CD4-positive, alpha-beta T cell treated with Interferon alpha-2 for 1 hour (primary cell): Measurements from ENCODE around the gene EYA2.
"Not testable (repeated sequence)": the region's sequence is repeated elsewhere in the genome, so short reads cannot be mapped to it uniquely, and the experiment has no call there.

ENCODE experiments used
- DNase-seq, 2 donors: peaks; one replicate each; pipeline ENCODE4 v3.0.0-alpha.2; 2020 to 2022

The EYA2 gene

DNA sequence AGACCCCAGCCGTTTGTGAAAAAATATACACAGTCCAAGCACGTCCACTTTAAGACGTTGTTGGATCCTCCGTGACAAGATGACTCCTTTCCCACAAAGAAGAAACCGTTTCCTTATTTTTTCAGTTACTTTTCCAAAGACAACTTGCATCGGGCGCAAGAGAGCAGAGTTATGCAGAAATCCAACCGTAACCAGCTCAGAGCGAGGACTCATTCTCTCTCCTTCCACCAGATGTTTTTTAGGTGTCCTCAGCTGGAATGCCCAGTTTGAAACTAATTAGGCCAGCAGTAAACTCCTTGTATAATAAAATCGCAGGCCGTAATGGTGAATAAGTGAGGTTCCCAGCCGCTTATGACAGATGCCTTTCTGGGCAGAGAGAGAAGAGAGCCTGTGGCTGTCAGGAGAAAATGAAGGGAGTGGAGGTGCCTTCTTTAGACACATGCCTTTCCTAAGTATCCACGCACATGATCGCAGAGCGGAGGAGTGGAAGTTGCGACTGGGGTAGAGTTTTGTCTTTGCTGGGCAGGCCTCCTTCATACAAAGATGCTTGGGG lies 2.8 kb downstream of the EYA2 start:
- DNase-seq: no peak

DNA sequence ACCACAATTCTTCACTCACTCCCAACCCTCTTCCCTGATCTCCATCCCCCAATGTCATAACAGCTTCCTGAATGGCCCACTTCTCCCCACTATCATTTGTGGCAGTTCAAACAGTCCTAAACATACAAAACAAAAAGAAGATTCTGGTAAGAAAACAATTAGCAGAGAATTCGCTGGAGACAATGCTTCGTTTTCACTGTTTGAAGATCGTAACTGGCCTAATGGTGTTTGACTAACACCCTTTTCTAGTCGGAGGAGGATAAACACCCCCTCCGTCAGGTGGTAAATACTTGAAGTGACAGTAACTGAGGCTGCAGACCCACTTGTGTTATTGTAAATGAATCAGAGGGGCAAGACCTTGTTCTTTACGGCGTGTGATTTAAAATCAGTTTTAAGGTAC lies 3.8 kb downstream of the EYA2 start:
- no peak for DNase-seq

DNA sequence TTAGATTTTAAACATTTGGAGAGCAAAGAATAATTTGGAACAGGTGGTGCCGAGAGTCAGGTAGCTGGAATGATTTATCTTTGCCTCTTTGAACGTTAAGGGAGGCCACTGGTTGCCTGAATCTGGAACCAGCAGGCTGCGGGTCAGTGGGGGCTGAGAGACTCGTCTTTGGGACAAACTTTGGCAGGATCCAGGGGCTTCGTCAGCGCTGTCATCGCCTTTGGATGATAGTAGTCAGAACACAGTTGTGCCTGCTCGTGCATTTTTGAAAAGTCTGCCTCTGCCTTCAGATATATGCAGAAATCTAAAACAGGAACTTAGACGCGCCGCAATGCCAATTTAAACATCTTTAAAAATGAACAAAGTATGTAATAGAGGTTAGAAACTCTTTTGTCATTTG lies 5.0 kb downstream of the EYA2 start:
- no peak for DNase-seq

DNA sequence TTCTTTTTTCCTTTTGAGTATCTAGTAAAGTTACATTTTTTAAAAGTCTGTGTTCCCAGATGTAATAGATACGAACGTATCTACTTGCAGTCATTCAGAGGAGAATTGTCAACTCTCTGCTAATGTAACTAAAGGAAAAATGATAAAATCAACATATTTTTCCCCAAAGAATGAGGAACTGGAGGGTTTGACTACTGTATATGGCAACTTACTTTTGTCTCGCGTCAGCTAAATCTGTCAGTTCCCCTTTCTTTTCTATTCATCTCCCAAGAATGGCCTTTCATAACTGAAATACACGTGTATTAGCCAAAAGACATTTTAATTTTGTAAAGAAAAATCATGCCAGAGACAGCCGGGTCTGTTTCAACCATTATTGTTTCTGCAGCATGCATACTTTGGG lies 5.4 kb downstream of the EYA2 start:
- no peak for DNase-seq

DNA sequence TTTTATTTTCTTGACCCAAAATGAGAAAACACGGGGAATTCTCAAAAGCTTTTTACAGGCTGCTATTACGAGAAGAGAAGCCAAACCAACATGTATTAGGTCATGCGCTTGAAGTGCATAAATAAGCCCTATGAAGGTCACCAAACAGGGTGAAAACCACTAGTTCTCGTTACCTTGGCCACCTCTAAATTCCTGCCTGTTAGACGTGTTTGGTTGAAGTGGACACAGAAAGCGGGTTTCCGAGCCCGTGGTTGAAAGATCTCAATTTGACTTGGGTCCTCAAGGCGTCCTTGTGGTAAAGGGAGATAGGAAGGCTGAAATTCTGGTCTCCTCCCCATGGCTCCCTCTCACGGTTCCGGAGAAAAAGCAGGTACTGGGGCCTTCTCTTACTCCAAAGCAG lies 6.2 kb downstream of the EYA2 start:
- DNase-seq: no peak

DNA sequence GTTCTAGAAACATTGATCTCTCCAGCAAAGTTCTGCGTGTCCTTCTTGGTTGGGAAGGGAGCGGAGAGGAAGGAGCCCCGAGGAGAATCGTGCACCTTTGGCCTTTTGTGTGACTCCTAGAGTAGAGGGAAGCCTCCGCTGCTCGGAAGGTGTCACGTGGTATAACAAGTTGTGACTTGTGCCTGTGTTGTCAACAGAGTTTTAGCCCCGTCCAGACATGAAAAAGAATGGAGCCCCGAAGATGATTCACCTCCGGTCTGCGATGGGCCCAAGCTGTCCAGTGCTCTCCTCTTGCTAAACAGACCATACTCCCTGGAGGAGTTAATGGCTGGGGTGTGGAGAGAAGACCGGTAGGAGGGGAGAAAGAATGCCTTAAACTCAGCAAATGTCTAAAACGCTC lies 7.0 kb downstream of the EYA2 start:
- no peak for DNase-seq

DNA sequence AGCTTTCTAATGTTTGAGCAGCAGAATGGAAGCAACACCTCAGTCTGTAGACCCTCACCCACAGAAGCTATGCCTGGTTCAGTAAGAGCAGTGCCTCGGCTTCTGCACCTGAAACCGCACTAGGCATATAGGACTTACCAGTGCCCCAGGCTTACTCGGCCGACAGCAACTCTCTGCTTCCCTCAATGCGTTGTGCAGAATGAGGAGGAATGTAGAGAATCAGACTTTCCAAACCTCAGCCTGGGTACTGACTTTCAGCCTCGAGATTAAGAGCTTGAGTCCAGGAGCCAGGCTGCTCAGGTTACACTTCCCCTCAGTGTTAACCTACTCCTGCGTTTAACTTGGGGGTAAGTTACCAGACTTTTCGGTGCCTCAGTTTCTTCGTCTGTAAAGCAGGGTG lies 8.6 kb downstream of the EYA2 start:
- DNase-seq: no peak

DNA sequence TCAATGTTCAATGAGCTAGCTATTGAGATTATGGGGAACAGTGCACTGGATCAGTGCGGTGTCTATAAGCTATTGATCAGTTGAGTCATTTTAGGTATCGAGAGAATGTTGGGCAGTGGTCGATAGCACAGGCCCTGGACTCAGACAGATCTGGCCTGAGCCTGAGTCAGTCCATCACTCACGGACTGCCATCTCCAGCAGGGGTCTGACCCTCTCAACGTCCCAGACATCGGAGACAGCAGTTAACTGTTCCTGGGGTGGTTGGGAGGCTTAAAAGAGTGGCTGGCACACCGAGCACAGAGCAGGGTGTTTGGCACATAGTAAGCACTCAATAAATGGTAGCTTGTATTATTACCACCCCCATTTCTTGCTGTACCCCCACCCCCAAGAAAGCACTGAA lies 9.3 kb downstream of the EYA2 start:
- no peak for DNase-seq

DNA sequence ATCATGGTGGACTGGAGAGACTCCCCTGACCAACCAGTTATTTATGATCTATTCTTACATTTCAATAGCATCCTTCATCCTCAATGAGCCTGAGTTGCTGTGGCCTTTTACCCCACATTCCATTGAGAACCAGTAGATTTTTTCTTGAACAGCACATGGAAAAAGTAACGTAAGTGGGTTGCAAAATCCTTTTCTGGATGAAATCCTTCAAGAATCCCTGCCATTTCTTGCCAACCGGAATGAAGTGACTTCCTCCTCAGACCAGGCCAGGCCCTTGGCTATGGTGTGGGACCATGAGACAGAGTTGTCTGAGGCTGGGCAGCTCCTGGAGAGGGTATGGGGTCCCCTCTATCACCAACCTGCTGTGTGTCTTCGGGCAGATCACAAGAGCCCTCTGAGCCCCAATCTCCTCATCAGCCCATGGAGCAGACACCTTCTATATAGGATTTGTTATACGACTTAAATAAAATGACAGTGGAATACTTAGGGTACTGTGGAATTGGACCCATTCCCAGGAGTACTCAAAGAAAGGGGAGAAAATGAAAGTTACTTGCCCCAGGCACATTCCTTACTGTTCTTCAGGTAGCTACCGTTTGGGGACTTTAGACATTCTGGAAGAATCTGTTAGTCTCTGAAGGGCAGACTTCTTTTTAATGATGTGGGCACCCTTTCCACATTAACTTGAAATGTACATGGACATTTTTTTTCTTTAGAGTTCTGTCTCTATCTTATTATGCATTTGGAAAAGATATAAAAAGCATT lies 10.9 kb downstream of the EYA2 start:
- no peak for DNase-seq

DNA sequence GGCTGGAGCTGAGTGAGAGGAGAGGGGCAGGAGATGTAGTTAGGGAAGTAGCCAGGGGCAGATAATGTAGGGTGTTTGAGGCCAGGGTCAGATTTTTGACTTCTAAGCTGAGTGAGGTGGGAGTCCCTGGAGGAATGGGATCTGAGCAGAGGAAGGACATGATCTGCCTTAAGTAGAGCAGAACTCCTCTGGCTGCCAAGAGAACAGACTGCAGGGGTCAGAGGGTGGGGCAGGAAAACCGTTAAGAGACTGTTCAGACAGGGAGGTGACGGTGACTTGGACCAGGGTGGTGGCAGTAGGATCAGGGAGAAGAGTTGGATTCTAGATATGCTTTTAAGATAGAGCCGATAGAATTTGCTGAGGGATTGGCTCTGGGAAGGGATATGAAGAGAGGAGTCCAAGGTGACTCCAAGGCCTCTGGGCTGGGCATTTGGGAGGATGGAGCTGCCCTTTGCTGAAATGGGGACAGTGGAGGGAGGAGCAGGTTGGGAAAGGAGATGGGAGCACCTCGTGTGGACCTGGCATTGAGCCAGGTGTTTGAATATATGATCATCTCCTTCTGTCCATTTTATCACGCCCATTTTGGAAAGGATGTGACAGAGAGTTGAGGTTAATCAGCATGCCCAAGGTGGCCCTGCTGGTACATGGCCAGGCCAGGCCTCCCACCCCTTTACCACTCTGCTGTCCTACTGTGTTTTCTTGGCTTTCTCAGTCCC lies 18.8 kb downstream of the EYA2 start:
- no peak for DNase-seq

DNA sequence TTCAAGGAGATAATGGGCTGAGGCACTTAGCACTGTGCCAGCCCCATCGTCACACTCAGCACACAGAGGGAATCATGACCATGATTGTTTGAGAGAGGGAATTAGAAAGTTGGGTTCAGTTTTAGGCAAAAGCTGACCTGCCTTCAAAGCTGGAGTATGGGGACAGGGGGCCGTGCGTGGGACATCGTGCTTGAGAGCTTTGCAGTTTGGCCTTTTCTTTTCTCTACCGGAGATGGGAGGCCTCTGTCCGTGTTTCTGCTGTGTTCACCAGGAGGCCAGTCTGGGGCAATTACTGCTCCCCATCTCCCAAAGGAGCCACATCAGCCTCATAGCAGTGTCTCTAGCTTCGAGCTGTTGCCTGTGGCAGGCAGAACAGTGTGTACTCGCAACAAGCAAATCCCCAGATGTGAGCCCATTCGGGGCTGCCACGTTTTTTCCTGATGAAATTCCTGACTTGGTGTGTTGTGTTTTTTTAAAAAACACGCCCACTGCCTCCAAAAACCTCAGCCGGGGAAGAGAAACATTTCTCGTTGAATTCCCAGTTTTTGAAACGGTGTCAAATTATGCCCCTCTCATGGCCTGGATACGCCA lies 20.2 kb downstream of the EYA2 start:
- DNase-seq: no peak

DNA sequence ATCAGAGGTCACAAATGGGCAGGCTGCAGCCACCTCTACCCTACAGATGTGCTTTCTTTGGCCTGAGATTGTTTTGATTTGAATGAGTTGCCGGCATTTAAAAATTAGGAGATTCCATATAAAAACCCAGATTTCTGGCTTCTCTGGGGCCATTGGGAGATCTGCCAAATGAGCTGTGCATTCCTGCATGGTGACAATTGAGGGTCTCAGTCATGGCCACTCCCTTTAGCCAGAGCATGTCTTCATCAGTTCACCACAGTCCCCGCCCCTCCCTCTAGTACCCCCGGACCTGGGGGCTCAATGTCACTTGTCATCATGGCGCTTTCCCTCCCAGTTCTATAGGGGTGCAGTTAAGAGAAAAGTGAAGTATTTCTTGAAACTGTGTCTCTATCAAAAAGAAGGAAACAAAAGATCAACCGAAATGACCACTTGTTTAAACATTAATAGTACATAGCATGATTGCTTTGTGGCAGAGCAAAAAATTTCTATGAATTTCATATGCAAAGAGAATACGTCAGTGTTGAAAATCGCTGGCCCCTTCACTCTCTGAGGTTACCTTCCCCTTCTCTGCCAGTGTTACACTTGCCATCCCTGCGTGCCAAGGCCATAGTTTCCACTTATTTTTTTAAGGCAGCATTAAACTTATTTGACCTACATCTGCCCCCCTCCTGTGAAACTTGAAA lies 21.1 kb downstream of the EYA2 start:
- no peak for DNase-seq

DNA sequence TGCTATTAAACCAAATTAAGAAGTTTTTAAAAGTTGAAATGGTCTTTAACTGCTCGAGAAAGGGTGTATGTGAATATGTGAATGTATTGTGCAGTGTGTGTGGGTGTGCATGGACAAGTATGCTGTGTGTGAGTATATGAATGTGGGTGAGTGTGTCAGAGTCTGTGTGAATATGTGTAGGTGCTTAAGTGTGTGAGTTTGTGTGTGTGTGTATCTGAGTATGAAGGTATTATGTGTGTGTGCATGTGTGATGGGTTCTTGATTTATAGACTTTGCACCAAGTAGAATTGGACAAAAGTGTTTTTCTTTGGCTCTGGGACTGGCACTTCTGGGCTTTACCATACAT lies 21.6 kb downstream of the EYA2 start:
- DNase-seq: no peak

DNA sequence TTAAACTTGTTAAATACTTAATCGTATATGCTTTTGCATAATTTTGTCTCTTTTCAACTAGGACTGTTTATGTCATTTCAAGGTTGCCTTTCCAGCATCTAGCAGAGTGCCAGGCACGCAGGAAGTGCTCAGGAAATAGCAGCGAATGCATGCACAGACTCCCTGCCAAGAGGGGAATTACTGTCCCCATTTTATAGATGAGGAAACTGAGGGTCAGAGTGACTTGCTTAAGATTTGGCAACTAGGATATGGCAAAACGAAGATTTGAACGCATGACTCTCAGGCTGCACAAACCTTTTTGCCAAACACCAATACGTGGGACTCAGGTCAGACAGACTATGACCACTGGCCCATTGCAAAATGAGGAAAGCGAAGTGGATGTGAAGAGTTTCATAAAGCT lies 22.5 kb downstream of the EYA2 start:
- DNase-seq: no peak

DNA sequence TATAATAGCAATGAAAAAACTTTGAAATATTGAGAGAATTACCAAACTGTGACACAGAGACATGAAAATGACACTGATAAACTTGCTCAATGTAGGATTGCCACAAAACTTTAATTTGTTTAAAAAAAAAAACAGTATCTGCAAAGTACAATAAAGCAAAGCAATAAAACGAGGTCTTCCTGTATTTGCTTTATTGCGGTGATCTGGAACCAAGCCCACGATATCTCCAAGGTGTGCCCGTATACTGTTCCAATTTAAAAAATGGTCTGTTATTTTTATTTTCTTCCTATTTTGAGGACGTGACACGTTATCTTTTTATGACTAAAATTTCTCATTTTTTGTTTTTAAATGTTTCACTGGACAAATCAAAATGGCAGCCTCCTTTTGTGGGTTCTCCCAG lies 25.5 kb downstream of the EYA2 start:
- no peak for DNase-seq

DNA sequence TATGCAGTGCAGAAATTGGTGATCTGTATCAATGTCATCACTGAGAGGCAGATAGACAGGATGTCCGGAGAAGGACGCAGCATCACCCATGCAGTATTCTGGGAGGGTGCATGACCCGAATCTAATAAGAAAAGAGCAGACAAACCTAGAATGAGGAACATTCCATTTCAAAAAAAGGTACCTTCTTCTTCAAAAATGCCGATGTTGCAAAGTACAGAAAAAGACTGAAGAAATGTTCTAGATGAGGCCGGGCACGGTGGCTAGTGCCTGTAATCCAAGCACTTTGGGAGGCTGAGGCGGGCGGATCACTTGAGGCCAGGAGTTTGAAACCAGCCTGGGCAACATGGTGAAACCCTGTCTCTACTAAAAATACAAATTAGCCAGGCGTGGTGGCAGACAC lies 28.2 kb downstream of the EYA2 start:
- not testable (repeated sequence) for DNase-seq

DNA sequence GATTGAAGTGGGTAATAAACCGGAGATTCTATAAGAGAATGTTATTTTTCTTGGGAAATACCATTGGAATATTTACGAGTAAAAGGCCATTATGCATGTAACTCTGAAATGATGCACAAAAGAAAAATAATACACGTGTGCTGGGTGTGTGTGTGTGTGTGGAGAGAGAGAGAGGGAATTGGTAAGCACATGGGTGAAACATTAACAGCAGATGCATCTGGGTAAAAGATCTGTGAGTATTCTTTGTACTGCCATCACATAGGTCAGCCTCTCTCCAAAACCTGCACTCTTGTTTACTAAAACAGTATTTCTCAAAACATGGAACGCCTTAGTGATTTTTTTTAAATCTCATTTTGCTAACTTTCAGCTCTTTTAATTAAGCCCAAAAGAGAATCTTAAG lies 28.9 kb downstream of the EYA2 start:
- DNase-seq: no peak

DNA sequence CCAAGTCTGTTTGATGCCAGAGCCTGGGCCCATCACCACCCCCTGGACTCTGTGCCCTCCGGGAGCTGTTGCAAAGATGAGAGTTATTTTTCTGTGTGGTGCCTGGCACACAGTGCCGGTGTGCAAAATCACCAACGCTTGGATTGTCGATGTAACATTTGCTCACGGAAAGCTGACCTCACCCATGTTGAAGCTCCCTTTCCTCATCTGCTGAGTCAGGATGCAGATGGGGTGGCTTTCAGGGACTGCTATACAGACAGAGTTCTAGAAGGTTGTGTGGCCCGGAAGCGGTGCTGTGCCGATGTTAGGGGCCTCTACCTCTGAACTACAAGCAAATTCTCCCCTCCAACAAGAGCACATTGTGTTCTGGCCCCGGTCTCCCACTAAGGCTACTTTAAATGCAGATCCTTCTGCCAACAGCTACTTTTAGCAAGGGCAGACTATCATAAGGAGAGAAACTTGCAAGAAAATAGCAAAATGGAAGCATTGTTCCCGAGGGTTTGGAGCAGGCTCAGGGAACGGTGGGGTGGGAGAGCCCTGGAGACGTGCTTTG lies 34.0 kb downstream of the EYA2 start:
- no peak for DNase-seq

DNA sequence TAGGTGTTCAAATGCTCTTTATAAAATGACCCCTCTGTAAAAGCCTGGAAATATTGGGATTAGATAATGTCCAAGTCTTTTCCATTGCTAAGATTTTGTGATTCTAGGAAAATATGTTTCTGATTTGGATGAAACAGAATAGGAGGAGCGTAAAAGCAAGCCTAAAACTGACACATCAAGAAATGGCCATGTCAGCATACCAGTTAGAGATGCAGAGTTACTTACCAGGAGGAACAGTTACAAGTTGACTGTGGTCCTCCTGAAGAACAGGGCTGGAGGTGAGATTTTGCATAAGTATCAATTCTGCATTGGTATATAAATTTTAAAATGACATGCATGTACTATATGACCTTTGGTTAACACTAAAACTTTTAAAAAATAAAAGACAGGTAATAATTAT lies 35.3 kb downstream of the EYA2 start:
- no peak for DNase-seq

DNA sequence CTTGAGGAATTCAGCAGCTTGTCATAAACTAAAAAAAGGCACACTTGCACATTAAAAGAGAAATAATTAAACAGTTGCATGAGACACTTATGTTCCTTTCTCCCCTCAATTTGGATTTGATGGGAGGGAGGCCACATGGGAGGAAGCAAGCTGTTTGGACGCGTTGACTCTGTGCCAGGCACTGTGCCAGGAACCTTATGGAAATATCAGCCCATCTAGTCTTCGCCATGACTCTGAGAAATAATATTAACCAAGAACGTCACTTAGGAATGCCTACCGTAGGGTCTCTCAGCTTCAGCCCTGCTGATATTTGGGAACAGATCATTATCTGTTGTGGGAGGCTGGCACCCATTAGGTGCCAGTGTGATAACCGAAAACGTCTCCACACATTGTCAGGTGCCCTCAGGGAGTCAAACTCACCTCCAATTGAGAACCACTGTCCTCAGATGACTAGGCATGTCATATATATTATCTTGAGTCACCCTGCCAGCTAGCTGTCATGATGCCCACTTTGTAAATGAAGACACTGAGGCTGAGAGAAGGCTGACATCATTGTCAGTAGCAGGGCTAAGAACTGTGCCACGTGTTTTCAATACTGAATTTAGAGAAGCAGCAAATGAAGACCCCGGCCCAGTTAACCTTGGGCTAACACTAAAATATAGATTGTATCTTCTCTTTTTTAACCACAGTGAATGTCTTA lies 36.1 kb downstream of the EYA2 start:
- no peak for DNase-seq

DNA sequence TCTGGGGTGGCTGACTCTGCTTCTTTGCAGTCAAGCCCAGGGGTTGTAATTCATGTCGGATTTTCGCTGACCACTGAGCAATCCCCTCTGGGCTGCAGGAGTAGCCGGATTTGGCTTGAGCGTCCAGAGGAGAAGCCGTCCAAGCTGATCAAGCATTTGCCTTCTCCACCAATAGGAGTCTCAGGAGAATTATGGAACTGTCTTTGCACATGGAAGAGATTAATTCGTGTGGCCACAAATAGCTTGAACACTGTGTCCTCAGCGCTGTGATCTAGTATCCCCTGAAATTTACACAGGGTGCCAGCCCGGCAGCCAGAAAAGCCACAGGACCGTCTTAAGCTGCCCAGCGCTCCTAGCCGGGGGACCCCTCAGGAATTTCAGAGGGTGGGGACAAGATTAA lies 37.1 kb downstream of the EYA2 start:
- DNase-seq: no peak

DNA sequence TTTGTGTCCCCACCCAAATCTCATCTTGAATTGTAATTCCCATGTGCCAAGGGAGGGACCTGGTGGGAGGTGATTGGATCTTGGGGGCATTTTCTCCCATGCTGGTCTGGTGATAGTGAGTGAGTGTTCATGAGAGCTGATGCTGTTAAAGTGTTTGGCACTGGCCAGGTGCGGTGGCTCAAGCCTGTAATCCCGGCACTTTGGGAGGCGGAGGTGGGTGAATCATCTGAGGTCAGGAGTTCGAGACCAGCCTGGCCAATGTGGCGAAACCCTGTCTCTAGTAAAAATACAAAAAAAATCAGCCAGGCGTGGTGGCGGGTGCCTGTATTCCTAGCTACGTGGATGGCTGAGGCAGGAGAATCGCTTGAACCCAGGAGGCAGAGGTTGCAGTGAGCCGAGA lies 37.8 kb downstream of the EYA2 start:
- not testable (repeated sequence) for DNase-seq

DNA sequence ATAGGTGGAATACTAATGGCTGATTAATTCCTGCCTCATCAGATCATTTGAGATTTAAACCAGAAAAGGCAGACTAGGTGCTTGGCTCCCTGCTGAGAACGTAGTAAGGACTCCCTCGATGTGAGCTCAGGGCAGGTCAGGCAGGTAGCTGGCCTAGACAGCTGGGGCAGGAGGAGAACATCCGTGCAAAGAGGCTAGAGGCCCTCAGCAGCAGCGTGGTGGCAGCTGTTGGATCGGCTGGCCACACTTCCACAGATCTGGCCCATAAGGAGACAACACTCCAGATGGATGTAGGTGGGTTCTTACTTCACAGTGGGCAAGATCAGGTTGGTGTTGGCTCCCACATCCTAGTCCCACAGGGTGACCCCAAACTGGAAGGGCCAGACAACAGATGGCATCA lies 38.5 kb downstream of the EYA2 start:
- no peak for DNase-seq
